Osteoblast (primary cell): Measurements from ENCODE around the gene FARS2. TPM values are rescaled to one million over a fixed set of nuclear protein-coding genes. Genes with fewer than 3 reads are reported as not detected.

Experiments
- DNase-seq: peaks from one replicate; pipeline ENCODE4 v3.0.0; 2011; ENCODE audit warnings: low spot score, mixed read lengths; ENCODE audit not compliant: insufficient read length; ENCODE audit errors: missing footprints
- H2AFZ ChIP-seq: 2 replicates; pipeline ENCODE4 v1.6.0; 2011; ENCODE audit warnings: mild to moderate bottlenecking, low read length
- H3K27ac ChIP-seq: 2 replicates; pipeline ENCODE4 v1.5.1; 2011; ENCODE audit warnings: mild to moderate bottlenecking, low read depth, low read length, moderate library complexity
- H3K27me3 ChIP-seq: 2 replicates; pipeline ENCODE4 v1.6.0; 2012; ENCODE audit warnings: mild to moderate bottlenecking, control low read depth, inconsistent platforms, low read length, moderate library complexity; ENCODE audit not compliant: insufficient read depth
- H3K36me3 ChIP-seq: 2 replicates; pipeline ENCODE4 v1.5.1; 2011; ENCODE audit warnings: mild to moderate bottlenecking, low read length, control low read depth, moderate library complexity; ENCODE audit not compliant: insufficient read depth
- H3K4me1 ChIP-seq: 2 replicates; pipeline ENCODE4 v1.5.1; 2011; ENCODE audit warnings: mild to moderate bottlenecking, low read length, control low read depth, moderate library complexity; ENCODE audit not compliant: insufficient read depth
- H3K4me2 ChIP-seq: 2 replicates; pipeline ENCODE4 v1.6.0; 2011; ENCODE audit warnings: mild to moderate bottlenecking, low read length; ENCODE audit not compliant: insufficient read depth
- H3K4me3 ChIP-seq: fragments of 200-600 bp; sonication (generic); 3 replicates; pipeline ENCODE4 v1.5.1; 2012; ENCODE audit warnings: mild to moderate bottlenecking, low read length, inconsistent platforms; ENCODE audit not compliant: insufficient read depth
- H3K79me2 ChIP-seq: 2 replicates; pipeline ENCODE4 v1.6.0; 2012; ENCODE audit warnings: mild to moderate bottlenecking, low read length, control low read depth, inconsistent platforms; ENCODE audit not compliant: insufficient read depth
- H3K9me3 ChIP-seq: 2 replicates; pipeline ENCODE4 v1.5.1; 2011; ENCODE audit warnings: low read depth, low read length, control low read depth
- H4K20me1 ChIP-seq: 2 replicates; pipeline ENCODE4 v1.6.0; 2012; ENCODE audit warnings: mild to moderate bottlenecking, low read length, control low read depth; ENCODE audit not compliant: insufficient read depth
- total RNA-seq: library from RNA; depleted of rRNA; stranded (reverse); fragments of >200 nt; gene quantifications from 2 replicates; pipeline ENCODE4 v1.2.3, GENCODE V29; 2012
- TF ChIP-seq, protein P1 (sequence below): IDR thresholded peaks from 2 replicates; pipeline ENCODE4 v1.5.1; 2011; ENCODE audit warnings: mild to moderate bottlenecking, low read depth, low read length, moderate library complexity; ENCODE audit errors: extremely low read depth

FARS2 gene
- total RNA-seq, 1 donor: 29.7 TPM

DNA sequence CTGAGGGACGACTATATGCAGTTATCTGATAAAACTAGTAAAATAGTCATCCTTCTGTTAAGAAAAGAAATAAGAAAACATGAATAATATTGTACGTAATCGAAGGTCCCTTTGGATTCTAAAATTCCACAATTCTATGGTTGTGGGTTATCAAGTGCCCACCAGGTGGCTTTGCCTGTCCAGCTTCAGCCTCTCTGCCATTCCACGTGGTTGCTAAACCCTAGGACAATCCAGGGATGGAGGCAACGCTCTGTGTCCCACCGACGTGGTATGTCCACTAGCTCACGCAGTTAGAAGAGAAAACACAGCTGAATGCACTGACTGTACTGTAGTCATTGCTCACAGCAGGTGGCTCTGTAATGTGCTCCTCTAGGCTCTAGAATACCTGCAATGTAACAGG, 349.3 kb downstream of the FARS2 start:
- no peak overlapping the region for H3K4me2 ChIP-seq
- H3K4me1 ChIP-seq: no peaks in the 10 kb centered on the region
- TF ChIP-seq, protein P1, sequence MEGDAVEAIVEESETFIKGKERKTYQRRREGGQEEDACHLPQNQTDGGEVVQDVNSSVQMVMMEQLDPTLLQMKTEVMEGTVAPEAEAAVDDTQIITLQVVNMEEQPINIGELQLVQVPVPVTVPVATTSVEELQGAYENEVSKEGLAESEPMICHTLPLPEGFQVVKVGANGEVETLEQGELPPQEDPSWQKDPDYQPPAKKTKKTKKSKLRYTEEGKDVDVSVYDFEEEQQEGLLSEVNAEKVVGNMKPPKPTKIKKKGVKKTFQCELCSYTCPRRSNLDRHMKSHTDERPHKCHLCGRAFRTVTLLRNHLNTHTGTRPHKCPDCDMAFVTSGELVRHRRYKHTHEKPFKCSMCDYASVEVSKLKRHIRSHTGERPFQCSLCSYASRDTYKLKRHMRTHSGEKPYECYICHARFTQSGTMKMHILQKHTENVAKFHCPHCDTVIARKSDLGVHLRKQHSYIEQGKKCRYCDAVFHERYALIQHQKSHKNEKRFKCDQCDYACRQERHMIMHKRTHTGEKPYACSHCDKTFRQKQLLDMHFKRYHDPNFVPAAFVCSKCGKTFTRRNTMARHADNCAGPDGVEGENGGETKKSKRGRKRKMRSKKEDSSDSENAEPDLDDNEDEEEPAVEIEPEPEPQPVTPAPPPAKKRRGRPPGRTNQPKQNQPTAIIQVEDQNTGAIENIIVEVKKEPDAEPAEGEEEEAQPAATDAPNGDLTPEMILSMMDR: no peak
- no peaks in the 10 kb centered on the region for H3K36me3 ChIP-seq
- no peaks in the 10 kb centered on the region for H3K27me3 ChIP-seq
- H2AFZ ChIP-seq: no peak overlapping the region
- H4K20me1 ChIP-seq: no peaks in the 10 kb centered on the region
- H3K27ac ChIP-seq: no peak overlapping the region
- H3K79me2 ChIP-seq: no peaks in the 10 kb centered on the region
- no peak for DNase-seq
- H3K9me3 ChIP-seq: no peaks in the 10 kb centered on the region
- H3K4me3 ChIP-seq: no peak overlapping the region

DNA sequence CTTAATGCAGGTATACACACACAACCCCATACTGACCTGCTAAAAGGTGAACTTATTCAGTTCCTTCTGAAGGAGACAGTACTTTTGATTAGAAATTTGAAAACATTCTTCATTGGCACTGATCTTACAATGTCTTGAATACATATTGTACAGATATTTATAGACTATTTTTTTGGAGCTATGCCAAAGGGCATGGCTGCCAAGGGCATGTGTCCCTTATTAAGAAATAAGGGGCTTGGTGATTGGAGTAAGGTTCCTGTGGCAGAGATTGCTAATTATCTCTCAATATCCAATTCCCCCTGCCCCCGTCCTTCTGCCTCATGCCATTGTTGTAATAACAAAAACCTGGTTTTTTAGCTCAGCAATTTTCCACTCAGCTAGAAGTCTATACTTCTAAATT, 355.9 kb downstream of the FARS2 start:
- Histone ChIP-seq H2AFZ (no peak overlapping the region), H3K27ac (no peak overlapping the region), H3K4me1 (no peaks in the 10 kb centered on the region), H3K27me3 (no peaks in the 10 kb centered on the region), H3K36me3 (no peaks in the 10 kb centered on the region), H3K4me2 (no peak overlapping the region), H3K79me2 (no peaks in the 10 kb centered on the region), H4K20me1 (no peaks in the 10 kb centered on the region), H3K4me3 (no peak overlapping the region), H3K9me3 (no peaks in the 10 kb centered on the region)
- DNase-seq: no peak
- TF ChIP-seq, protein P1: no peak

DNA sequence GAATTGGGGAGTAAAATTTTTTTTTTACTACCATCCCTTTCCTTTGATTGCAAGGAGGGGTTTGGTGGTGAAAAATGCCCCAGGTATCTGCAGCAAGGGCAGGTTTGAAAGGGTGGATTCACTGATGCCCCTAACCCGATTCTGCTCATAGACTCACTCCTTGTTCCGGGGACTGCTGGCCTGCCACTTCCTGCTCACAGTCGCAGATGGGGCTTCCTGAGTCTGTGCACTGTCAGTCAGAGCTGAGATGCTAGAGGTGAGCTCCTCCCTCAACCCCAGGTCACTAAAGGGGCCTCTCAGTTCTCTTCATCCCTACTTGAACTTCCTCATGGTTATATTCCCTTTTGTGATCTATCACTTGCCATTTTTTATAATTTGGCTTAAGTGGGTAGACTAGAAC, 357.9 kb downstream of the FARS2 start:
- no peak for DNase-seq
- TF ChIP-seq, protein P1: no peak
- Histone ChIP-seq H3K4me3 (no peak overlapping the region), H3K4me2 (no peak overlapping the region), H2AFZ (no peak overlapping the region), H3K9me3 (no peaks in the 10 kb centered on the region), H3K27ac (no peak overlapping the region), H3K27me3 (no peaks in the 10 kb centered on the region), H3K4me1 (no peaks in the 10 kb centered on the region), H3K79me2 (no peaks in the 10 kb centered on the region), H3K36me3 (no peaks in the 10 kb centered on the region), H4K20me1 (no peaks in the 10 kb centered on the region)

DNA sequence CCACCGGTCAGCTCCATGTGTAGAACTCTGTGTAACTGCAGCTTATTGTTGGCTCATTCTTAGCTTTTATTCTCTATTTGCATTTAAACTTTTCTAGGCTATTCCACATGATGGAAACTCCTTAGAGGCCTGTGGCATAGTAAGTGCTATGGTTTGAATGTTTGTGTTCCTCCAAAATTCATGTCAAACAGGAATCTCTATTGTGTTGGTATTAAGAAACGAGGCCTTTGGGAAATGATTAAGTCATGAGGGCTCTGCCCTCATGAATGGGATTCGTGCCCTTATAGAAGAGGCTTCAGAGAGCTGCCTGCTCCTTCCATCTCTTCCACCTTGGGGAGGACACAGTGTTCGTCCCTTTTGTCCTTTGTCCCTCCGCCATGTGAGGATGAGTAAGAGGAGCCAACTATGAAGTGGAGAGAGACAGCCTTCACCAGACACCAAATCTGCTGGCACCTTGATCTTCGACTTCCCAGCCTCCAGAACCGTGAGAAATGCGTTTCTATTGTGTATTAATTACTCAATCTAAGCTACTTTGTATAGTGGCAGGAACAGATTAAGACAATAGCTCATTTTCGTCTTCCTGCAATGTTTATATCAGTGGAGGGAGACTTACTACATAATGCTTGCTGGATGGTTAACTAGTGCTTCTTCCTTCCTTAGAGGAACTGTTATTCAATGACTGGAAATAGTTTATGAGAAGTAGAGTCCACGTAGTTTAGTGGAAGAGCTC, 361.1 kb downstream of the FARS2 start:
- DNase-seq: no peak
- H3K4me3 ChIP-seq: no peak overlapping the region
- TF ChIP-seq, protein P1: no peak

More for the DNA sequence above, 361.1 kb downstream of the FARS2 start:
- H4K20me1 ChIP-seq: no peaks in the 10 kb centered on the region
- H3K27ac ChIP-seq: no peak overlapping the region
- no peak overlapping the region for H3K4me2 ChIP-seq
- H3K9me3 ChIP-seq: no peaks in the 10 kb centered on the region
- H3K36me3 ChIP-seq: no peaks in the 10 kb centered on the region
- H2AFZ ChIP-seq: no peak overlapping the region
- H3K4me1 ChIP-seq: no peaks in the 10 kb centered on the region
- no peaks in the 10 kb centered on the region for H3K79me2 ChIP-seq
- H3K27me3 ChIP-seq: no peaks in the 10 kb centered on the region
